Skin of body (tissue), 2 donors: ENCODE measurements around the gene C1QTNF6. TPM values are rescaled to one million over a fixed set of nuclear protein-coding genes. Genes with fewer than 3 reads are reported as not detected.
A peak's percentile ranks its signal among the peaks of the same experiment; 100 is the strongest.

Source experiments
- DNase-seq: peaks from one replicate; lab custom pipeline; 2025; lab: John Stamatoyannopoulos, UW
- total RNA-seq: library from RNA; depleted of rRNA; stranded (reverse); fragments of >200 nt; gene quantifications from one replicate; pipeline ENCODE4 v1.2.3, GENCODE V29; 2014

C1QTNF6 gene
- total RNA-seq, 1 donor from 2014 or later: 15.0 TPM

DNA sequence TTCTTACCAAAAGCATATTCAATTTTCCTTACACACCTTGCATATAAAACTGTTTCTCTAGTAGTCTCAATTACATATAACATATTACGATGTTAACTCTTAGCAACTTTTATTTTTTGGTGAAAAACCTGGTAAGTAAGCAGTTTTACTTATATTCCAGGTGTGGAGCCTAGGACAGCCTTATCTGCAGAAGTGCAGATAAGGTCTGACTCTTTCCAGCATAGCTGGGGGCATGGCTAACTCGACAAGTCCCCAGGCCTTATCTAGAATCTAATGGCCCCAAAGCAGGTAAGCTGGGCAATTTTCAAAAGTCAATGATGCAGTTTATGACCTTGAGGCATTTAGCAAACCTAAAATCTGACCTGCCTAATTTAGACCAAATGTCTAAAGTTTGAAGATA is 4.2 kb upstream of the C1QTNF6 start:
- no peak for DNase-seq

DNA sequence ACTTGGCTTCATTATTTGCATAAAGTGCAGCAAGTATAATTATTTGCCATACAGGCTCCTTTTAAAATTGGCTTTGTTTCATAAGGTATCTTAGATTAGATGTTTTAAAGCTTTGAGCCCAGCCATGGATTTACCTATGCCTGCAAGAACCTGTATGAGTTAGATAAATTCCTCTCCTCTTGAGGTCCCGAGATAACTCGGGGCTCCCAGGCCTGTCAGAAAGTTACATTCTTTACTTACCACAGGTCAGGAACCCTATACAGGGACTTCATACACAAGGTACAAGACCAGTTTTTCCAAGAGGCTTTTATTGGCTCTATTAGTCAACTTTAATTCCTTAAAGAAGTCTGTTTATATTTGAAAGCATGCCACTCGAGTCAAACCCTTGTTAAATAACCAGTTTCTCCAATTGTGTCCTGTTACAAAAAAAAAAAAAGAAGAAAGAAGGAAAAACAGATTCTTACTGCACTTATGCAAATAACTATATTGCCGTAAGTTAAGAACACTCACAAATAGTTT is 2.3 kb upstream of the C1QTNF6 start:
- no peak for DNase-seq

DNA sequence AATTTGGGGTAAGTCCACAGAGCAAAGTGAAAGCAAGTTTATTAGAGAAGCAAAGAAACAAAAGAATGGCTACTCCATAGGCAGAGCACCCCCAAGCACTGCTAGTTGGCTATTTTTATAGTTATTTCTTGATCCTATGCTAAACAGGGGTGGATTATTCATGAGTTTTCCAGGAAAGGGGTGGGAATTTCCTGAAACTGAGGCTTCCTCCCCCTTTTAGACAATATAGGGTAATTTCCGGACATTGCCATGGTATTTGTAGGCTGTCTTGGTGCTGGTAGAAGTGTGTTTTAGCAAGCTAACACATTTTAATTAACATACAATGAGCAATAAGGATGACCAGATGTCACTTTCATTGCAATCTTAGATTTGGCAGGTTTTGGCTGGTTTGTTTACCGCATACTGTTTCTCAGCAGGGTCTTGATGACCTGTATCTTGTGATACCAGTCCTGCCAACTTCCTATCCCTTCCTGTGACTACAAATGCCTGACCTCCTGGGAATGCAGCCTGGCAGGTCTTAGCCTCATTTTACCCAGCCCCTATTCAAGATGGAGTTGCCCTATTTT is 937 bp upstream of the C1QTNF6 start:
- peak; percentile 68 for DNase-seq

DNA sequence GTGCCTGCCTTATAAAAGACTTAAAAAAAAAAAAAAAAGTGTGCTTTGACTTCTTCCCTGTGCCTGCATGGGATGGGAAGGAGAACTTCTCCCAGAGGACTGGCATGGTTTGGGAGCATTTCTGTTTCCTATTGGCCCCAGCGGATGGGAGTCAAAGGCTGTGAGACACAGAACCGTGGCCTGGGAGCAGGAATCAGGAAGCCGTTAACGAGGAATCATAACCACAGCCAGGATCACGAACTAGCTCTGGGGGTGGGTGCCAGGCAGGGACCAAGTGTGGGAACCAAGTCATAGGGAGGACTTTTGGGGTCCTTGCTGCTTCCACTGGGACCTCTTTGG is 526 bp downstream of the C1QTNF6 start:
- DNase-seq: peak; percentile 67

DNA sequence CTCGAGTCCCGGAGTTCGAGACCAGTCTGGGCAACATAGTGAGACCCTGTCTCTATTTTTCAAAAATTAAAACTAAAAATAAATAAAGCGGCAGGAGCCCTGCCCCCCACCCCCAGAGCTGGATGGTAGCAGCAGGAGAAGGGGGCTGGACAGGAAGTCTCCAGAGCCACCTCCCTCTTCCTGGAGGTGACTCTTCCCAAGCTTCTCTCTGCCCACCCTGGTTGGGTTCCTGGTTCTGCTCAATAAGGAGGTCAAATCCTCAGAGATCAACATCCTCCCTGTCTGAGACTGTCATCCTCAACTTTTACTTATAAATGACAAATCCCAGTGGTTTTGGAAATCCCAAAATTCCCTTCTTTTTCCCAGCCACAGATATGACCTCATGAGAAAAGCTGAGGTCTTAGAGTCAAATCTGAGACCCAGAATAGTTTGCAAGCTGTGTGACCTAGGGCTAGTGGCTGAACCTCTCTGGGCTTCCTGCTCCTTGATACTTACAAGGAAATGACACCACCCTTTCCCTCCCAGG is 987 bp downstream of the C1QTNF6 start:
- no peak for DNase-seq

DNA sequence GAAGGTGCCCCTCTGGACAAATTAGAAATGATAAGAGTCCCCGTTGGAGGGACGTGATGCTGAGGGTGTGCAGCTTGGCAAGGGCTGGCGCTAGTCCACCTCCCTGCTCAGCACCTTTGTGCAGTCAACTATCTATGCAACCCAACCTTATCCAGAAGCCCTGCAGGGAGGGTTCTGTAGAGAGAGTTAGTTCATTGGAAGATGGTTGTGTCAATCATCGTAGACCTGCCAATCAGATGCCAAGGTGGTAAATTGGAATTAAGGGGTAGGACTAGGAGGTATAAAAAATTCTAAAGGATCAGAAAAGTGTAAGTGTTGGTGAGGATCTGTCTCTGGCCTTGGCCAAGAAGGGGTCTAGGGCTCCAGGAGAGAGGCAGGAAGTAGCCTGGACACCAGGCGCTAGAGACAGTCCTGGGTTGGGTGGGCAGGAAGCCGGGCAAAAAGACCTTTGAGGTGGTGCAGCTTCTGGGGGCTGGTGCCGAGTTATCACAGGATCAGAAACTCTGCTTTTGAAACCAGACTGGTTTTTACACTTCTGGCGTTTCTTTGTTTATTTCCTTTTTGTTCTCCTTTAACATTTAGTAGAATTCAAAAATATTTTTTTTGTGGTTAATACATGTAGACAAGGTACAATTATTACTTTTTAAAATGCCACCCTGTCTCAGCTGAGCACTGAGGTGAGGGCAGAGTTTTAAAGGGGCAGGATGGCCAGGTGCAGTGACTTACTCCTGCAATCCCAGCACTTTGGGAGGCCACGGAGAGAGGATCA is 1.6 kb downstream of the C1QTNF6 start:
- DNase-seq: no peak

DNA sequence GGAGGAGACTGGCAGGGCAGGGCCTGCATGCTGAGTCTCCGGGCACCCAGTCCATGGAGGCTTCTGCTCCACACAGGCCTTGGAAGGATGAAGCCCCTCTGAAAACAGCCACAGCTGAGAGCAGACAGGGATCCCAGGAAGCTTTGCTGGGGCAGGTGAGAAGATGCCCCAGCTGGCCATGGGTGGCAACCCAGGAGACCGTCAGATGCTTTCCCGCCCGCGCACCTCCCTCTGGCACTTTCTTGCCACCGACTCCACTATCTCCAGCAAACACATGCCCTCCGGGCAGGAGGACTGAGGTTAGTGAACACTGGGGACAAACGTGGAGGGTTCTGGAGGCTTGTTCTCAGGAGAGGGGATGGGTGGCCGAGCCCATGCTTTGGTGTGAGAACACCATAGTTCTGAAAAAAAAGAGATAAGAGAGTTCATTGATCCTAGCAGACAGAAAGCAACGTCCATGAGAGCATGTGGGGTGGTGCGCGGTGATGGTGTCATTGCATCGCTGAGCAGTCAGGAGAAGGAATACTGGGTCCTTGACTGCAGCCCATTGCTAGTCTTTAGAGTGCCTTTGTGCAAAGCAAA is 2.3 kb downstream of the C1QTNF6 start:
- DNase-seq: no peak

DNA sequence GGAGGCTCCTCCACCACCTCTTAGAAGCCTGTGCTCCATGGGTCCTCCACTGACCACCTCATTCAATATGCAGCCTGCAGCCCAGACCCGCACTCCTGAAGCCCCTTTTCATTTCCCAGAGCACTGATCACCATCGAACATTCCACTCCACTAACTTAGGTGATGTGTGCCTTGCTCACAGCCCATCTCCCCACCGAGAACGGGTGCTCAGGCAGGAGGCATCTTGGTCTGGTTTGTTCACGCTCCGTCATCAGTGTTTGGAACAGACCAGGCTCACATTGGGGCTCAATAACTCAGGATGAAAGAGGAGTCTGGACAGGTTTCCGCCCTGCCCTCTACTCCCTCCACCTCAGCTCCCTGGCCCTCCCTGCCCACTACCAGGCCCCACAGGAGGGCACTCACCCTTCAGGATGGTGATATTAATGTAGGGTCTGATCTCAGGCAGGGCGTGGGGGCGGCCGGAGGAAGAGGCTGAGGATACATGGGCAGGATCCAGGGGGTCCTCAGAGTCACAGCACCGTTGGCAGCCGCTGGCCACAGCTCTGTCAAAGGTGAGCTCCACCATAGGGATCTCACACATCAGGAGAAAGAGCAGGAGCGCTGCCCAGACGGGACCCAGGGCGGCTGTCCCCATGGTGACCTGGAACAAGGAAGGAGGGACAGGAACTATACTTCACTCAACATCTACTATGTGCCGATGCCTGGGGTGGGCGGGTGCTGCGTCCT is 3.1 kb downstream of the C1QTNF6 start:
- DNase-seq: no peak

DNA sequence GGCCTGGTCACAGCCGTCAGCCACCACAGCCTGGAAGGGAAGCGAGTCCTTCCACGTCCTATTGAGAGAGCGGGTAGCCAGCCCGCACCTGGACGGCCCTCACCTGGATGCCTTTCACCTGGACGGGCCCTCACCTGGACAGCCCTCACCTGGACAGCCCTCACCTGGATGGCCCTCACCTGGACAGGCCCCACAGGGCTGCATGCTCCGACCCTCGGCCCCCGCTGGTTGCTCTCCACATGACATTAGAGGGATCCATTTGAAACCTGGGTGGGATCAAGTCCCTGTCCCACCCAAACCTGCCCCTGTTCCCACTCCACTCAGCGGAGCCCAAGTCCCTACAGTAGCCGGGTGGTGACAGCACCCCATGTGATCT is 3.7 kb downstream of the C1QTNF6 start:
- DNase-seq: no peak

DNA sequence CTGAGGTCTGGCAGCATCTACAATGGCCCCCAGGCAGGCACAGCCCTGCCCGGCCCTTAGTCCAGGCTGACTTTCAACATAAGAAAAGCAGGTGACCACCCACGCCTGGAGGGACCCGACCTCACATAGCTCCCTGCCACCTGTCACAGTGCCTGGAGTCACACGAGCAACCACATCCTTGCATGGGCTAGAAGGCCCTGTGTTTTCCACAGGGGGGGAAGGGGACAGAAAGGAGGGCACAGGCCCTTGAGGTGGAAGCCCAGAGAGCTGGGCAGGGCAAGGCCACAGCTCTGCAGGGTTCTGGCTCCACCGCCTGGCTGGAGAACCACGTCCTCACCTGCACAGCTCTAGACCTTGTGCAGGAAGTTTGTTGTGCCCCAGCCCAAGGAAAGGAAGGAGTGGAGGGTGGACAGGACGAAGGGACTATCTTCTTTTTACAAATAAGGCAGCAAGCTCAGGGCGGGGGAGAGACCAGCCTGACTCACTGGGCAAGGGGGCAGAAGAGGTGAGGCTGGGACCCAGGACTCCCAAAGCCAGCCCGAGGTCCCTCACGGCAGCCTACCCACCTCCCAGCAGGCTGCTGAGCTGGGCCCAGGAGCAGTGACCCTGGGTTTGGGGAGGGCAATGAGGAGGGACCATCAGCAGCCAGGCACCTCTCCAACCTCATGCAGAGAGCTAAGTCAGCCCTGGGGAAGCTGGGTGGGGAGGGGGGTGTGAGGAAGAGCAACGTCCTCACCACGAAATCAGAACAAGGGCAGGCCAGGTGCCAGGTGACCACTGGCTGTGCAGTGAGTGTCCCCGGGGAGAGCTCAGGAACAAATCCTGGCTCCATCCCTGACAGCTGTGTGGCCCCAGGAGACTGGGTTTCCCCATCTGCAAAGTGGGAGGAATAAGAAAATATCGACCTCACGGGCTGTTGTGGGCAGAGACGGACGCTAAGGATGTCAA is 4.3 kb downstream of the C1QTNF6 start:
- DNase-seq: no peak

DNA sequence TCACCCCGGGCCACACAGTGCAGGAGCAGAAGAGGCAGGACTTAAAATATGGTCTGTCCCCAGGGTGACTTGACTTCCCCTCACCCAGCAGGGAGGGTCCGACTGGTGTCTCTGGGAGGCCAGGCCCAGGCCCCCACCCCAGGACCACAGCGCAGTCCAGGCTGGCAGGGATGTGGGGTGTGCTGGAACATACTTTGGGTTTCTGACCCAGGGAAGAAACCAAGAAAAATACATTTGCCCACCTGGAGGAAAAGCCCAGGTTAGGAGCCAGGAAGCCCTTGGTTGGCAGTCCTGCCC is 5.2 kb downstream of the C1QTNF6 start:
- DNase-seq: no peak

DNA sequence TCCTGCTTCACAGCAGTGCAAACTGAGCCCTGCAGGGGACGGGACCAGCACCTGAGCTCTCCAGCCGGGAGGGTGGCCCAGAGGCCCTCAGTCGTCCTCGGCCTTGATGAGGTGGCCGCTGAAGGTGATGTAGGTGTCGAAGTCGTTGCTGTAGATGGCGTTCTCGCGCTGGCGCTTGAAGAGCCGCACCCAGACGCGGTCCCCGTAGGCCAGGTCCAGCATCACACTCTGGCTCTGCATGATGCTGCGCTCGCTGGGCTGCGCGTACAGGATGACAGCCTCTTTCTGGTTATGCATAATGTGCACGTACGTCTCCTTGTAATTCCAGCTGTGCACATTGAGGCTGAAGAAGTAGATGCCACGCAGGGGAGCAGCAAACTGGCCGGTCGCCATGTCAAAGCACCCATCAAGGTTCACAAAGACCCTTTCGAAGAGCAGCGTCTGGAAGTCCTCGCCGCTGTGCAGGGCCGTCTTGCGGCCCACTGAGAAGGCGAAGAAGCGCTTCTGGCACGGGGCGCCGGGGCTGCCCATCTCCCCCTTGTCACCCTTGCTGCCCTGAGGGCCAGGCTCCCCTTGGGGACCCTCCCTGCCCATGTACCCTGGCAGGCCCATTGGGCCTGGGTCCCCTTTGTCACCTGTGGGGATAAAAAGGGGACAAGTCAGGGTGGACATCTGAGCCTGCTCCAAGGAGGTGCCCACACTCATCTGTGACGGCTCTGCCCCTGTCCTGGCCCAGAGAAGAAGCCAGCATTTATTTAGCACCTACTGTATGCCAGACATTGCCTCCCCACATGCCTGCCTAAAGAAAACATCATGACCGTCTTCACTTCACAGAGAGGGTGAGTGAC is 5.7 kb downstream of the C1QTNF6 start:
- no peak for DNase-seq

DNA sequence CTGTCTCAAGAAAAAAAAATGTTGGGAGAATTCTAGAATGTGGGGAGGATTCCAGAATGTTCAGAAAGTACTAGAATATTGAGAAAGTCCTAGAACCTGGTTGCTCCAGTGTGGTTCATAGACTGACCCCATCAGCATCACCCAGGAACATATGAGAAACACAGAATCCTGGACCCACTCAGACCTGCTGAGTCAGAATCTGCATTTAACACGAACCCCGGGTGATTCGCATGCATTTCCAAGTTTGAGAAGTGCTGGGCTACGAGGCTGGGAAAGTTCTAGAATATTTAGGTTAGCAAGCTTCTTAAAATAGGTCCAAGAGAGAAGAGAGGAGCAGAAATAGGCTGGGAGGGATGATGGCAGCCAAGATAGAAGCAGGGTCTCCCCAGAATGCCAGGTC is 6.4 kb downstream of the C1QTNF6 start:
- no peak for DNase-seq

DNA sequence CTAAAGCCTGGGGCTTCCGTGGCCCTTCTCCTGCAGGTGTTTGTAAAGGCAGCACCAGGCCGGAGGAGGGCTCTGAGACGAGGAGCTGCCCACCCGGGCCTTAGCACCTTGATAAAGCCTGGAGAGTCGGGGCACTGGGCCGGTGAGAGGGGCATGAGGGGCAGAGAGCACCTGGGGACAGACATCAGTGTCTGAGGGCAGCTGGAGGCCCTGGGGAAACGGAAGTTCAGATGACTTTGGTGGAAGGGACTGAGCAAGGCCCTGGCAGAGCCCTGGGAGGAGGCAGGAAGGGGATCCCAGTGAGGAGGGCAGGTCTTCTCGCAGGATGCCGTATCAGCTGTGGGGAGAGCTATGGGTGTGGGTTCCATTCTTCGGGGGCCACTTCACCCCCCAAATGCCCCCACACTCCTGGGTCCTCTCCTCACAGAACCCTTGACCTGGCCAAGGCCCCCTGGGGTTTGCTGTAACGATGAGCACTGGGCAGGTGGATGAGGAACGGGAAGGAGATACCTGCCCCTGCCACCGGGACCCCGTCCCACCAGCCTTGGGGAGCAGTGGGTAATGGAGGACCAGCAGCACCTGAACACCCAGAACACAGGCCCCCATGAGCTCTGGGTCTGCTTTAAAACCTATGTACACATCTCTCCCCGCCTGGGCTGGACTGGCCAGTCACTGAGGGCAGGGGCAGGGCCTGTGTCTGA is 7.4 kb downstream of the C1QTNF6 start:
- DNase-seq: no peak

DNA sequence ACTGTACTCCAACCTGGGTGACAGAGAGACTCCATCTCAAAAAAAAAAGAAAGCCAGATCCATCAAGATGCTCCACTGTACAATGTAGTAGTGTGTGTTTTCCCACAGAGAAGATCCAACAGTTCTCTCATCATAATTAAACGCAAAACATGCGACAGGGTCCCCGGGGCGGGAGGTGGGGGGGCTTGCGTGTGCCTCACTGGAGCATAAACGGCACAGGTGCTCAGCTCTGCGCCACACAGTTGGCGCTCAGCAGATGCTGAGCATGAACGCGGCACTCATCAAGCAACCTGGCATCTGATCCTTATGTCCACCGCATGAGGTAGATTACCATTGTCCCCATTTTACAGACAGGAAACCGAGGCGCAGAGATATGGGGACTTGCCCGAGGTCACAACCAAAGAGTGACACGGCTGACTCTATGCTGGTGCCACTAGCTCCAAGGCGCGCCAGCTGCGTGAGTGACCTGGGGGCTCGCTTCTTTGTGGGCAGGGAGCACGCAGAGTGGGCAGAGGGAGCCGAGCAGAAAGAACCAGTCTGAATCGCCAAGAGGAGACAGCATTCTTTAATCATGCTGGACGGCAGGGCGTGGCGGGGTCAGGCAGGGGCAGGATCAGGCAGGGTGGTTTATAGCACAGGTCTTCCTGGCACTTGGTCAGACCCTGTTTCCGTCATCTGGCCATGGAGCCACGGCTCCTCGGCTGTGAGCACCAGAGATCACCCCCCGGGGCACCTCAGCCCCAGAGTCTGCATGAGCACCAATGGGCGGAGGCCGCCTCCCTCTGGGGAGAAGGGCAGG is 8.2 kb downstream of the C1QTNF6 start:
- DNase-seq: no peak

DNA sequence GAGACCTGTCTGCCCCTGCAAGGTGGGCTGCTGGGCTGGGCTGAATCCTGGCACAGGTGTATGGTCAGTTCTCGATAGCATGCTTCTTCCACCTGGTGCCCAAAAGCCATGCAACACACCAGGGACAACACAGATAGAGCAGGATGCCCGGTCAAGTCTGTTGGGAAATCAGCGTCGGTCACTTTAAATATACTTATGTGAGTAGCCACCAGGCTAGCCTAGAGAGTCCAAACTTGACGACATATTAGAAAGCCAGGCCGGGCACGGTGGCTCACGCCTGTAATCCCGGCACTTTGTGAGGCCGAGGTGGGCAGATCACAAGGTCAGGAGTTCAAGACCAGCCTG is 8.9 kb downstream of the C1QTNF6 start:
- no peak for DNase-seq

DNA sequence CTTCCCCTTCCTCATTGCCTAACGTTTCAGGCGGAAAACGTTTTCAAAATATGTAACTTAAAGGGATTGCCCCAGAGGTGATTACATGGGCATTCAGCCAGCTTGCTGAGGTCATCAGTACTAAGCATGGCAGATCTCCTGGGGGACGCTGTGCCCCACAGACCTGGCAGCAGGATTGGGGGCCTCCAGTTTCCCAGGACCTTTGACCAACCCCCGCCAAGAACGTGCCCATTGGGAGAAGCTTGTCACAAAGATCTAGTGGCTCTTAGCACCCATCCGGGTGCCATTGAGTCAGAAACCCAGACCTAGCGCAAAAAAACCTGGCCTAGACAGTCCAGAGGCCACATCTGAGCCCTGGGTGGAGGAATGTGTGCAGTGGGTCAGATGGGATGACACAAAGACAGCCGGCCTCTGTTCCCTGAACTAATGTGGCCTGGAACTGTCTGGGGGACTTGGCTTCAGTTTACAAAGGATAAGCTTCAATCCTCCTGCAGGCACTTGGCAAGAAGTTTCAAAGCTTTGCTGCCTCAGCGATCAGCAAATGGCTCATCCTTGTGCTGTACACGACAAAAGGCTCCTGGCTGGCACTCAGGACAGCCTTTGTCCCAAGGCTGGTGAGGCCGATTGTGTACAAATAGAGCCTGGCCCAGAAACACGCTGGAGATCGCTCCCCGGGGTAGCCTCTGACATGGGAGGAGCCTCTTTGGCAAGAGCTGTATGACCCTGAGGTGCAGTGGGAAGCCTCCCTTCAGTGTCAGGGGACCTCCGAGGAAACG is 9.5 kb downstream of the C1QTNF6 start:
- no peak for DNase-seq

DNA sequence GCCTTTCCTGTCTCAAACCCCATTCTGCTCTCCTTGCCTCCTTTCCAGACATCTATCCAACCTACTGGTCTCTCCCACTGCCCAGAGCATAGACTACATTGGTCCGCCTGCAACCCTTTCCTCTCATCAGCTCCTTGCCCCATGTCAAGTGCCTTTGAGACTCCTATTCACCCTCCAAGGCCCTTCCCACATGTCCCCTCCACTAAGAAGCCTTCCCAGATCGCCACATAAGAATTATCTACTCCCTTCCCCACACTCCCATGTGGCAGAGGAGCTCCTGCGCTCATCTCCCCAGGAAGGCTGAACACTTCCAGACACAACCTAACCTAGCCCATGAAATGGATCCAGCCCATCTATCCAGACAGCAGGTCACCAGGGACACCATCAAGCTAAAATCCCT is 10.3 kb downstream of the C1QTNF6 start:
- DNase-seq: no peak
